KMS-11 (cell line): Measurements from ENCODE around the gene BROX.

ENCODE experiments used
- H2AFZ ChIP-seq: fragments of 200-600 bp; sonication (generic); 2 replicates; pipeline ENCODE4 v1.6.1; 2016; ENCODE audit warnings: antibody characterized with exemption, mixed run types, low read depth
- H3K27ac ChIP-seq: fragments of 200-600 bp; sonication (generic); 2 replicates; pipeline ENCODE4 v1.6.1; 2016; ENCODE audit warnings: mild to moderate bottlenecking, mixed run types
- H3K27me3 ChIP-seq: fragments of 200-600 bp; sonication (generic); 2 replicates; pipeline ENCODE4 v1.6.1; 2017; ENCODE audit warnings: mild to moderate bottlenecking, low read depth, mixed run types, moderate library complexity; ENCODE audit not compliant: insufficient read depth
- H3K36me3 ChIP-seq: fragments of 200-600 bp; sonication (generic); 2 replicates; pipeline ENCODE4 v1.6.1; 2017; ENCODE audit warnings: mild to moderate bottlenecking, mixed run types; ENCODE audit not compliant: insufficient read depth
- H3K4me1 ChIP-seq: fragments of 200-600 bp; sonication (generic); 2 replicates; pipeline ENCODE4 v1.6.1; 2016; ENCODE audit warnings: mild to moderate bottlenecking, low read depth, mixed run types; ENCODE audit not compliant: poor library complexity, severe bottlenecking
- H3K4me2 ChIP-seq: fragments of 200-600 bp; sonication (generic); 2 replicates; pipeline ENCODE4 v1.7.0; 2016; ENCODE audit warnings: mild to moderate bottlenecking, mixed run types
- H3K4me3 ChIP-seq: fragments of 200-600 bp; sonication (generic); IDR thresholded peaks from 2 replicates; pipeline ENCODE4 v1.6.1; 2017; ENCODE audit warnings: low read depth, low read length, mixed read lengths; ENCODE audit not compliant: insufficient read depth
- H3K79me2 ChIP-seq: fragments of 200-600 bp; sonication (generic); 2 replicates; pipeline ENCODE4 v1.6.1; 2016; ENCODE audit warnings: low read depth, mixed run types; ENCODE audit not compliant: insufficient read depth
- H3K9ac ChIP-seq: fragments of 200-600 bp; sonication (generic); 2 replicates; pipeline ENCODE4 v1.6.1; 2016; ENCODE audit warnings: mild to moderate bottlenecking, mixed run types
- H4K20me1 ChIP-seq: fragments of 200-600 bp; sonication (generic); 2 replicates; pipeline ENCODE4 v1.6.1; 2016; ENCODE audit warnings: mild to moderate bottlenecking, mixed run types; ENCODE audit not compliant: insufficient read depth
- CTCF ChIP-seq: fragments of 200-600 bp; sonication (generic); conservative IDR thresholded peaks from 2 replicates; pipeline ENCODE4 v1.6.1; 2017; ENCODE audit warnings: low read depth, mild to moderate bottlenecking, antibody characterized with exemption, low read length, moderate library complexity, mixed read lengths

Gene BROX

GRCh38 chr1:222704260-222704659, 8.1 kb upstream of the BROX start:
- Histone ChIP-seq H3K27ac (no peak overlapping the region), H2AFZ (no peak overlapping the region), H3K79me2 (peaks cover 11% of the 10 kb centered on the region; the same call in 1 of the 2 replicates), H3K4me2 (no peak overlapping the region), H3K4me1 (no peaks in the 10 kb centered on the region), H4K20me1 (no peaks in the 10 kb centered on the region), H3K36me3 (0 out of 2 replicates have a peak, but pooled peaks cover 3% of the 10 kb centered on the region), H3K27me3 (no peaks in the 10 kb centered on the region), H3K9ac (no peak overlapping the region), H3K4me3 (no peak overlapping the region)
- TF ChIP-seq CTCF, result no peak

- peak; percentile 33; the same call in 1 of the 2 replicates for TF ChIP-seq CTCF
- Histone ChIP-seq H4K20me1 (no peaks in the 10 kb centered on the region), H2AFZ (no peak overlapping the region), H3K9ac (no peak overlapping the region), H3K79me2 (peaks cover 37% of the 10 kb centered on the region), H3K27ac (no peak overlapping the region), H3K4me2 (no peak overlapping the region), H3K4me3 (no peak overlapping the region), H3K4me1 (peaks cover 8% of the 10 kb centered on the region), H3K36me3 (0 out of 2 replicates have a peak, but pooled peaks cover 3% of the 10 kb centered on the region), H3K27me3 (no peaks in the 10 kb centered on the region)
Observed at GRCh38 chr1:222706815-222707214, 5.5 kb upstream of the BROX start.

- TF ChIP-seq CTCF, result no peak
- peaks cover 16% of the 10 kb centered on the region for H3K4me1 ChIP-seq
- H3K36me3 ChIP-seq, result no peaks in the 10 kb centered on the region
- peak overlapping the region; percentile 82; the same call in 1 of the 2 replicates for H3K4me2 ChIP-seq
- peaks cover 45% of the 10 kb centered on the region for H3K79me2 ChIP-seq
- no peak overlapping the region for H3K27ac ChIP-seq
- no peaks in the 10 kb centered on the region for H4K20me1 ChIP-seq
- H3K27me3 ChIP-seq, result no peaks in the 10 kb centered on the region
- H2AFZ ChIP-seq, result no peak overlapping the region
- no peak overlapping the region for H3K9ac ChIP-seq
- H3K4me3 ChIP-seq, result no peak overlapping the region
Observed at GRCh38 chr1:222709700-222710153, 2.6 kb upstream of the BROX start.

- no peak for TF ChIP-seq CTCF
- H3K36me3 ChIP-seq, result no peaks in the 10 kb centered on the region
- peak overlapping the region; percentile 78 for H3K4me3 ChIP-seq
- H3K27me3 ChIP-seq, result no peaks in the 10 kb centered on the region
- H2AFZ ChIP-seq, result peak overlapping the region; percentile 77
- H3K79me2 ChIP-seq, result peaks cover 41% of the 10 kb centered on the region
- peak overlapping the region; percentile 55; the same call in 1 of the 2 replicates for H3K9ac ChIP-seq
- H3K27ac ChIP-seq, result peak overlapping the region; percentile 58
- H4K20me1 ChIP-seq, result no peaks in the 10 kb centered on the region
- peaks cover 16% of the 10 kb centered on the region for H3K4me1 ChIP-seq
- peak overlapping the region; percentile 82 for H3K4me2 ChIP-seq
Observed at GRCh38 chr1:222711319-222712252, 778 bp upstream of the BROX start.
